Lower lobe of right lung (tissue), 2 donors: ENCODE data around the gene HINT3. TPM values are rescaled to one million over a fixed set of nuclear protein-coding genes. Genes with fewer than 3 reads are reported as not detected.
"Not testable (repeated sequence)": the region's sequence is repeated elsewhere in the genome, so short reads cannot be mapped to it uniquely, and the experiment has no call there.

Source experiments
- ATAC-seq, 2 donors: fragments of 200-7000 bp; cut with Tn5 transposase; one replicate each; pipeline ENCODE4 v1.9.1; 2020 to 2022; ENCODE audit warnings: mild to moderate bottlenecking in 2 of 2, moderate library complexity in 2 of 2
- DNase-seq: peaks from one replicate; pipeline ENCODE4 v3.0.0-alpha.2; 2020
- H3K27ac ChIP-seq: fragments of 200-600 bp; one replicate; pipeline ENCODE4 v1.8.0; 2022
- H3K27me3 ChIP-seq: fragments of 200-600 bp; one replicate; pipeline ENCODE4 v1.8.0; 2022; ENCODE audit warnings: low read depth
- H3K36me3 ChIP-seq: fragments of 200-600 bp; one replicate; pipeline ENCODE4 v1.8.0; 2022; ENCODE audit warnings: mild to moderate bottlenecking
- H3K4me1 ChIP-seq: fragments of 200-600 bp; one replicate; pipeline ENCODE4 v1.8.0; 2022
- H3K4me3 ChIP-seq: fragments of 200-600 bp; one replicate; pipeline ENCODE4 v1.8.0; 2022; ENCODE audit warnings: mild to moderate bottlenecking
- H3K9me3 ChIP-seq: fragments of 200-600 bp; one replicate; pipeline ENCODE4 v1.8.0; 2022
- CTCF ChIP-seq: fragments of 200-600 bp; IDR thresholded peaks from one replicate; pipeline ENCODE4 v1.8.0; 2022; ENCODE audit warnings: antibody characterized with exemption, mild to moderate bottlenecking
- intact Hi-C: fragments of 100-400 bp; cut with DNase I; formaldehyde crosslinking; loops from one replicate; pipeline ENCODE4 v1.11.0; 2022
- long read RNA-seq: library from polyadenylated mRNA; unstranded; transcript quantifications from one replicate; pipeline ENCODE4 v2.0.0, GENCODE V29; 2021
- total RNA-seq: library from RNA; stranded (reverse); fragmentation: NEBNext Ultra II Directional; extraction: Animal tissue kit (Norgen Biotek cat#: 25700); gene quantifications from one replicate; pipeline ENCODE4 v1.2.1, GENCODE V29; 2021
- donor health status: DM: no; HTN: yes; CAD: no; lungs with severe emphysema.

The HINT3 gene
- 28.3 TPM for total RNA-seq
- long read RNA-seq, transcript HINT3-201 (5 exons, 3,314 nt) = major isoform, 14 of 15 reads
- long read RNA-seq, partial matches to known transcripts = 0 of 15 reads
- long read RNA-seq, other reads (novel, unspliced or antisense) = 1 of 15 reads

- Histone ChIP-seq H3K4me1 (peaks cover 25% of the 10 kb centered on the region), H3K9me3 (no peaks in the 10 kb centered on the region), H3K36me3 (no peaks in the 10 kb centered on the region), H3K27ac (peak within 1 kb of the TSS; percentile 95), H3K4me3 (peak within 1 kb of the TSS; percentile 95), H3K27me3 (no peaks in the 10 kb centered on the region)
- intact Hi-C loops = no loop called here
- ATAC-seq (peak; percentile 93 to 97), DNase-seq (peak; percentile 99)
- peak; percentile 99 for TF ChIP-seq CTCF
These were observed at the start of gene HINT3 for GRCh38 chr6:125956506-125957390. Gene HINT3 (plus strand): TSS chr6:125956770. CDS start chr6:125956978, 208 bp downstream.

- Histone ChIP-seq H3K4me3 (no peak overlapping the region), H3K27ac (no peak overlapping the region), H3K4me1 (no peaks in the 10 kb centered on the region), H3K36me3 (peaks cover 21% of the 10 kb centered on the region), H3K27me3 (no peaks in the 10 kb centered on the region), H3K9me3 (no peaks in the 10 kb centered on the region)
- ATAC-seq (no peak), DNase-seq (no peak)
- intact Hi-C loops = no loop called here
- no peak for TF ChIP-seq CTCF
These were observed 46.0 kb upstream of the HINT3 start for GRCh38 chr6:125910527-125910926.

- H3K4me1 ChIP-seq, ATAC-seq, H3K27ac ChIP-seq, H3K4me3 ChIP-seq, intact Hi-C loops, DNase-seq, H3K9me3 ChIP-seq, H3K27me3 ChIP-seq: not testable (repeated sequence)
- H3K36me3 ChIP-seq = peaks cover 26% of the 10 kb centered on the region
These were observed 45.5 kb upstream of the HINT3 start for GRCh38 chr6:125911051-125911451.

- H3K27ac ChIP-seq, ATAC-seq, DNase-seq, H3K27me3 ChIP-seq, H3K9me3 ChIP-seq, H3K4me3 ChIP-seq, intact Hi-C loops, H3K4me1 ChIP-seq: not testable (repeated sequence)
- peaks cover 33% of the 10 kb centered on the region for H3K36me3 ChIP-seq
These were observed 44.1 kb upstream of the HINT3 start for GRCh38 chr6:125912430-125912829.

GRCh38 chr6:125913145-125913544, 43.4 kb upstream of the HINT3 start:
- peaks cover 2% of the 10 kb centered on the region for H3K4me1 ChIP-seq
- peak overlapping the region; percentile 22 for H3K27ac ChIP-seq
- ATAC-seq (no peak), DNase-seq (no peak)
- intact Hi-C loops = no loop called here
- H3K4me3 ChIP-seq = no peak overlapping the region
- peaks cover 27% of the 10 kb centered on the region for H3K36me3 ChIP-seq
- H3K27me3 ChIP-seq = no peaks in the 10 kb centered on the region
- no peaks in the 10 kb centered on the region for H3K9me3 ChIP-seq
- no peak for TF ChIP-seq CTCF

- TF ChIP-seq CTCF = no peak
- H3K4me3 ChIP-seq = no peak overlapping the region
- intact Hi-C loops = no loop called here
- peak overlapping the region; percentile 22 for H3K27ac ChIP-seq
- no peaks in the 10 kb centered on the region for H3K27me3 ChIP-seq
- no peaks in the 10 kb centered on the region for H3K9me3 ChIP-seq
- ATAC-seq (peak; percentile 53 to 81), DNase-seq (no peak)
- peaks cover 9% of the 10 kb centered on the region for H3K4me1 ChIP-seq
- H3K36me3 ChIP-seq = peaks cover 24% of the 10 kb centered on the region
These were observed 42.7 kb upstream of the HINT3 start for GRCh38 chr6:125913864-125914351.
